Activated CD4-positive, alpha-beta T cell treated with anti-CD3 and anti-CD28 coated beads, Interleukin-2, amount 10 ng/mL, durations not matched to agents 7 days and 5 days (primary cell): Measurements from ENCODE around the gene GNAS-AS1. TPM values are rescaled to one million over a fixed set of nuclear protein-coding genes. Genes with fewer than 3 reads are reported as not detected.

Experiments used
- CTCF ChIA-PET: fragments of 350-600 bp; sonication (Branson Sonifier 250); formaldehyde crosslinking; loops from one replicate; lab custom pipeline; 2021; ENCODE audit warnings: antibody characterized with exemption; lab: Charles Lee
- POLR2A ChIA-PET: fragments of 350-600 bp; sonication (Branson Sonifier 250); formaldehyde crosslinking; loops from one replicate; lab custom pipeline; 2021; ENCODE audit warnings: antibody characterized with exemption; lab: Charles Lee
- DNase-seq: peaks from one replicate; pipeline ENCODE4 v3.0.0-alpha.2; 2020
- H3K27ac Mint-ChIP-seq: one replicate; pipeline ENCODE4 v1.8.0; 2021; ENCODE audit warnings: mild to moderate bottlenecking, moderate library complexity, mixed read lengths
- H3K27me3 Mint-ChIP-seq: one replicate; pipeline ENCODE4 v1.8.0; 2021; ENCODE audit warnings: mixed read lengths
- H3K36me3 Mint-ChIP-seq: one replicate; pipeline ENCODE4 v1.8.0; 2021; ENCODE audit warnings: low read depth, mixed read lengths
- H3K4me1 Mint-ChIP-seq: one replicate; pipeline ENCODE4 v1.8.0; 2021; ENCODE audit warnings: mixed read lengths
- H3K4me3 Mint-ChIP-seq: one replicate; pipeline ENCODE4 v1.8.0; 2021; ENCODE audit warnings: mild to moderate bottlenecking, moderate library complexity, mixed read lengths
- H3K9me3 Mint-ChIP-seq: one replicate; pipeline ENCODE4 v1.8.0; 2021; ENCODE audit warnings: mixed read lengths
- total RNA-seq, 2 experiments: library from RNA; stranded (reverse); gene quantifications; one replicate each; pipeline ENCODE4 v1.2.3, GENCODE V29; 2021

GNAS-AS1 gene
- total RNA-seq: 1 to 10 TPM in 1 of 2 experiments, under 1 TPM in 1; 0.96 to 1.5 TPM

GRCh38 chr20:58850693-58851174 lies at the start of gene GNAS-AS1:
GNAS-AS1 (minus strand) TSS chr20:58850902.
- no peak within 1 kb of the TSS for H3K27ac Mint-ChIP-seq
- ChIA-PET CTCF (interaction anchor here (1.3 to 3.2 kb wide), 2 partner anchors 9 to 200 kb away, joined by 4 to 19 read pairs; partner anchors contain the start of gene STX16), POLR2A (no interaction called here)
- H3K27me3 Mint-ChIP-seq: peaks cover 59% of the 10 kb centered on the region
- no peaks in the 10 kb centered on the region for H3K9me3 Mint-ChIP-seq
- H3K4me3 Mint-ChIP-seq: peak within 1 kb of the TSS; percentile 85
- peak; percentile 81 for DNase-seq
- H3K4me1 Mint-ChIP-seq: peaks cover 49% of the 10 kb centered on the region
- no peaks in the 10 kb centered on the region for H3K36me3 Mint-ChIP-seq

GRCh38 chr20:58900397-58900796 lies 49.7 kb upstream of the GNAS-AS1 start:
- Mint-ChIP-seq H3K4me1 (peaks cover 75% of the 10 kb centered on the region), H3K36me3 (peaks cover 68% of the 10 kb centered on the region), H3K4me3 (no peak overlapping the region), H3K27me3 (no peaks in the 10 kb centered on the region), H3K27ac (peak overlapping the region; percentile 10), H3K9me3 (no peaks in the 10 kb centered on the region)
- DNase-seq: no peak
- ChIA-PET POLR2A (no interaction called here), CTCF (interaction anchor here (0.6 to 1.6 kb wide), 3 partner anchors 14 to 250 kb away, joined by 3 to 5 read pairs (median 5); partner anchors contain the start of gene STX16)

- Mint-ChIP-seq H3K4me3 (no peak overlapping the region), H3K9me3 (no peaks in the 10 kb centered on the region), H3K27ac (no peak overlapping the region), H3K4me1 (peaks cover 77% of the 10 kb centered on the region), H3K36me3 (peaks cover 67% of the 10 kb centered on the region), H3K27me3 (no peaks in the 10 kb centered on the region)
- no peak for DNase-seq
- ChIA-PET CTCF (no interaction called here), POLR2A (no interaction called here)
These were observed 48.8 kb upstream of the GNAS-AS1 start for GRCh38 chr20:58899512-58899911.

GRCh38 chr20:58898629-58899408 lies 48.1 kb upstream of the GNAS-AS1 start:
- Mint-ChIP-seq H3K4me1 (peaks cover 81% of the 10 kb centered on the region), H3K36me3 (peaks cover 64% of the 10 kb centered on the region), H3K27ac (no peak overlapping the region), H3K27me3 (no peaks in the 10 kb centered on the region), H3K9me3 (no peaks in the 10 kb centered on the region), H3K4me3 (no peak overlapping the region)
- DNase-seq: no peak
- ChIA-PET POLR2A (no interaction called here), CTCF (interaction anchor here (0.6 kb wide), 1 partner anchor 30 kb away, joined by 4 read pairs; no protein-coding TSS in a partner anchor)

GRCh38 chr20:58897488-58897887 lies 46.8 kb upstream of the GNAS-AS1 start:
- Mint-ChIP-seq H3K4me3 (no peak overlapping the region), H3K4me1 (peaks cover 80% of the 10 kb centered on the region), H3K27ac (no peak overlapping the region), H3K36me3 (peaks cover 64% of the 10 kb centered on the region), H3K9me3 (no peaks in the 10 kb centered on the region), H3K27me3 (no peaks in the 10 kb centered on the region)
- ChIA-PET CTCF (interaction anchor here (1.4 kb wide), 2 partner anchors 10 to 246 kb away, joined by 3 to 5 read pairs; partner anchors contain the start of gene STX16), POLR2A (no interaction called here)
- DNase-seq: no peak

- ChIA-PET CTCF (interaction anchor here (0.9 to 1.4 kb wide), 3 partner anchors 10 to 246 kb away, joined by 3 to 5 read pairs (median 3); partner anchors contain the start of gene STX16), POLR2A (no interaction called here)
- Mint-ChIP-seq H3K9me3 (no peaks in the 10 kb centered on the region), H3K36me3 (peaks cover 61% of the 10 kb centered on the region), H3K27ac (no peak overlapping the region), H3K4me3 (no peak overlapping the region), H3K27me3 (no peaks in the 10 kb centered on the region), H3K4me1 (peaks cover 73% of the 10 kb centered on the region)
- no peak for DNase-seq
These were observed 46.1 kb upstream of the GNAS-AS1 start for GRCh38 chr20:58896820-58897219.

GRCh38 chr20:58895448-58896180 lies 44.9 kb upstream of the GNAS-AS1 start:
- Mint-ChIP-seq H3K27ac (peak overlapping the region; percentile 60), H3K27me3 (no peaks in the 10 kb centered on the region), H3K4me3 (peak overlapping the region; percentile 98), H3K4me1 (peaks cover 65% of the 10 kb centered on the region), H3K9me3 (no peaks in the 10 kb centered on the region), H3K36me3 (peaks cover 61% of the 10 kb centered on the region)
- CTCF ChIA-PET: no interaction called here
- POLR2A ChIA-PET: no interaction called here
- DNase-seq: no peak

GRCh38 chr20:58894652-58895447 lies 44.1 kb upstream of the GNAS-AS1 start:
- CTCF ChIA-PET: no interaction called here
- POLR2A ChIA-PET: no interaction called here
- peaks cover 59% of the 10 kb centered on the region for H3K36me3 Mint-ChIP-seq
- no peaks in the 10 kb centered on the region for H3K9me3 Mint-ChIP-seq
- peak overlapping the region; percentile 98 for H3K4me3 Mint-ChIP-seq
- H3K27ac Mint-ChIP-seq: peak overlapping the region; percentile 79
- peaks cover 58% of the 10 kb centered on the region for H3K4me1 Mint-ChIP-seq
- no peaks in the 10 kb centered on the region for H3K27me3 Mint-ChIP-seq
- DNase-seq: no peak

- CTCF ChIA-PET: no interaction called here
- no peaks in the 10 kb centered on the region for H3K9me3 Mint-ChIP-seq
- H3K4me1 Mint-ChIP-seq: peaks cover 53% of the 10 kb centered on the region
- POLR2A ChIA-PET: no interaction called here
- no peaks in the 10 kb centered on the region for H3K27me3 Mint-ChIP-seq
- peaks cover 48% of the 10 kb centered on the region for H3K36me3 Mint-ChIP-seq
- peak overlapping the region; percentile 98 for H3K4me3 Mint-ChIP-seq
- DNase-seq: peak; percentile 38
- H3K27ac Mint-ChIP-seq: peak overlapping the region; percentile 99
These were observed 42.8 kb upstream of the GNAS-AS1 start for GRCh38 chr20:58893355-58894120.

- POLR2A ChIA-PET: no interaction called here
- peaks cover 51% of the 10 kb centered on the region for H3K4me1 Mint-ChIP-seq
These were observed 42.2 kb upstream of the GNAS-AS1 start for GRCh38 chr20:58892932-58893224.

GRCh38 chr20:58892141-58892931 lies 41.6 kb upstream of the GNAS-AS1 start:
- DNase-seq: peak; percentile 79
- H3K27me3 Mint-ChIP-seq: no peaks in the 10 kb centered on the region
- H3K36me3 Mint-ChIP-seq: peaks cover 40% of the 10 kb centered on the region
- no peaks in the 10 kb centered on the region for H3K9me3 Mint-ChIP-seq
- H3K4me1 Mint-ChIP-seq: peaks cover 51% of the 10 kb centered on the region
- H3K4me3 Mint-ChIP-seq: peak overlapping the region; percentile 98
- CTCF ChIA-PET: no interaction called here
- POLR2A ChIA-PET: no interaction called here
- peak overlapping the region; percentile 99 for H3K27ac Mint-ChIP-seq

More at GRCh38 chr20:58892932-58893224, 42.2 kb upstream of the GNAS-AS1 start:
- Mint-ChIP-seq H3K27me3 (no peaks in the 10 kb centered on the region), H3K27ac (peak overlapping the region; percentile 99), H3K4me3 (peak overlapping the region; percentile 98), H3K36me3 (peaks cover 44% of the 10 kb centered on the region), H3K9me3 (no peaks in the 10 kb centered on the region)
- no peak for DNase-seq
- CTCF ChIA-PET: no interaction called here
